ENCODE results near the gene ASGR1. TPM values are rescaled to one million over a fixed set of nuclear protein-coding genes. Genes with fewer than 3 reads are reported as not detected.

ASGR1 gene, protein sequence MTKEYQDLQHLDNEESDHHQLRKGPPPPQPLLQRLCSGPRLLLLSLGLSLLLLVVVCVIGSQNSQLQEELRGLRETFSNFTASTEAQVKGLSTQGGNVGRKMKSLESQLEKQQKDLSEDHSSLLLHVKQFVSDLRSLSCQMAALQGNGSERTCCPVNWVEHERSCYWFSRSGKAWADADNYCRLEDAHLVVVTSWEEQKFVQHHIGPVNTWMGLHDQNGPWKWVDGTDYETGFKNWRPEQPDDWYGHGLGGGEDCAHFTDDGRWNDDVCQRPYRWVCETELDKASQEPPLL
- polyA plus RNA-seq, result 1.7 and 5.0 TPM in 2 replicates

GRCh38 chr17:7179317-7180254 lies at the start of gene ASGR1:
Gene ASGR1 (minus strand): TSS chr17:7179370. CDS start chr17:7178563, 807 bp downstream.

DNA sequence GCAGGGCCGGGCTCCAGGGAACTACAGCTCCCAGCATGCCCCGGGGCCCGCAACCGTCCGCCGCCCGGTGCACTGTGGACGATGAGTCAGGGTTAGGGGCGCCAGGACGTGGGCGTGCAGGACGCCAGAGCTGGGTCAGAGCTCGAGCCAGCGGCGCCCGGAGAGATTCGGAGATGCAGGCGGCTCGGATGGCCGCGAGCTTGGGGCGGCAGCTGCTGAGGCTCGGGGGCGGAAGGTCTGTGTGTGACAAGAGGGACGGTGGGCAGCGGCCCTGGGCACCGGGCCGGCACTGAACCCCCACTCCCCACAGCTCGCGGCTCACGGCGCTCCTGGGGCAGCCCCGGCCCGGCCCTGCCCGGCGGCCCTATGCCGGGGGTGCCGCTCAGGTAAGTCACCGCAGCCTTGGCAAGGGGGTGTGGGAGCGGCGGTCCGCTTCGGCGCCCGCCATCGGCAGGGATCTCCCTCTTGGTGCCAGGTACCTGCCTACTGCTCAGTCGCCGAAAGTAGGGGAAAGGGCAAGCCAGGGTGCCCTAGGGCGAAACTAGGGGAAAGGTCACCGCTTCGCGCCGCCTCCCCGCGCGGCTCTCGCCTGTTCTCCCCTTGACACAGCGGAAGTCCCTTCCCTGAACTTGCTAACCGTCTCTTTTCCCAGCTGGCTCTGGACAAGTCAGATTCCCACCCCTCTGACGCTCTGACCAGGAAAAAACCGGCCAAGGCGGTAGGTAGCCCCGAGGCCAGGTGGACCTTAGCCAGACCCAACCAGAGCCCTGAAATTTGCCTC lies 40.8 kb upstream of the ASGR1 start, which contains the start of the genes ACADVL and DLG4:
TSS of gene ACADVL (plus strand) at position 127 of the 781 bp plus-strand sequence. CDS start at position 174, 47 bp downstream.
TSS of gene DLG4 (minus strand) at position 25 of the 781 bp plus-strand sequence.

Other genes with a start within 250 kb of the ASGR1 start
- 0.82 and 1.0 TPM in 2 replicates for gene ALOX12, start 183.3 kb downstream of the ASGR1 start, polyA plus RNA-seq
- 1,120 and 1,190 TPM in 2 replicates for gene RNASEK, start 166.7 kb downstream of the ASGR1 start, polyA plus RNA-seq
- gene BCL6B, start 156.3 kb downstream of the ASGR1 start, polyA plus RNA-seq, result not detected in 2 replicates
- gene SLC16A13, start 143.4 kb downstream of the ASGR1 start, polyA plus RNA-seq, result not detected in 2 replicates
- not detected in 2 replicates for gene SLC16A11, start 135.3 kb downstream of the ASGR1 start, polyA plus RNA-seq
- not detected in 2 replicates for gene CLEC10A, start 99.1 kb downstream of the ASGR1 start, polyA plus RNA-seq
- gene ASGR2, start 64.5 kb downstream of the ASGR1 start, polyA plus RNA-seq, result 0.57 and 4.5 TPM in 2 replicates
- gene DLG4, start 40.5 kb upstream of the ASGR1 start, polyA plus RNA-seq, result 1.7 and 3.0 TPM in 2 replicates
- 50.1 and 52.5 TPM in 2 replicates for gene ACADVL, start 40.6 kb upstream of the ASGR1 start, polyA plus RNA-seq
- 0.91 and 1.8 TPM in 2 replicates for gene DVL2, start 55.1 kb upstream of the ASGR1 start, polyA plus RNA-seq
- 8.9 and 12.1 TPM in 2 replicates for gene PHF23, start 60.1 kb upstream of the ASGR1 start, polyA plus RNA-seq
- 235 and 613 TPM in 2 replicates for gene GABARAP, start 63.1 kb upstream of the ASGR1 start, polyA plus RNA-seq
- gene CTDNEP1, start 72.4 kb upstream of the ASGR1 start, polyA plus RNA-seq, result 9.3 and 15.5 TPM in 2 replicates
- gene ELP5, start 72.8 kb upstream of the ASGR1 start, polyA plus RNA-seq, result 15.8 and 16.6 TPM in 2 replicates
- gene CLDN7, start 83.1 kb upstream of the ASGR1 start, polyA plus RNA-seq, result not detected in 2 replicates
- not detected in 2 replicates for gene SLC2A4, start 102.3 kb upstream of the ASGR1 start, polyA plus RNA-seq
- gene YBX2, start 115.3 kb upstream of the ASGR1 start, polyA plus RNA-seq, result not detected in 2 replicates
- gene EIF5A, start 128.3 kb upstream of the ASGR1 start, polyA plus RNA-seq, result 41.6 and 47.0 TPM in 2 replicates
- gene GPS2, start 136.0 kb upstream of the ASGR1 start, polyA plus RNA-seq, result 42.5 and 54.6 TPM in 2 replicates
- gene NEURL4, start 150.0 kb upstream of the ASGR1 start, polyA plus RNA-seq, result 0.34 TPM in 1 of 2 replicates, not detected in the other
- gene ACAP1, start 157.2 kb upstream of the ASGR1 start, polyA plus RNA-seq, result 4.1 and 5.8 TPM in 2 replicates
- not detected in 2 replicates for gene KCTD11, start 172.8 kb upstream of the ASGR1 start, polyA plus RNA-seq
- gene TMEM95, start 175.8 kb upstream of the ASGR1 start, polyA plus RNA-seq, result not detected in 2 replicates
- gene TNK1, start 201.7 kb upstream of the ASGR1 start, polyA plus RNA-seq, result 0.15 TPM in 1 of 2 replicates, not detected in the other
- 1.3 and 1.8 TPM in 2 replicates for gene PLSCR3, start 215.2 kb upstream of the ASGR1 start, polyA plus RNA-seq
- 148 and 161 TPM in 2 replicates for gene TMEM256, start 224.7 kb upstream of the ASGR1 start, polyA plus RNA-seq
- 6.6 and 13.0 TPM in 2 replicates for gene NLGN2, start 228.5 kb upstream of the ASGR1 start, polyA plus RNA-seq
- not detected in 2 replicates for gene SPEM1, start 241.0 kb upstream of the ASGR1 start, polyA plus RNA-seq
- gene SPEM2, start 246.2 kb upstream of the ASGR1 start, polyA plus RNA-seq, result not detected in 2 replicates
- gene SPEM3, start 249.5 kb upstream of the ASGR1 start, polyA plus RNA-seq, result not detected in 2 replicates